VCaP (cell line): ENCODE measurements around the gene KRT84.
"Not testable (repeated sequence)": the region's sequence is repeated elsewhere in the genome, so short reads cannot be mapped to it uniquely, and the experiment has no call there.

Experiments used
- H3K27ac ChIP-seq: fragments of 450-650 bp; 2 replicates; pipeline ENCODE4 v1.5.1; 2017
- TF ChIP-seq, protein P1 (sequence below): fragments of 450-650 bp; conservative IDR thresholded peaks from 2 replicates; pipeline ENCODE4 v1.5.1; 2017; ENCODE audit warnings: mild to moderate bottlenecking, moderate library complexity

Gene KRT84

DNA sequence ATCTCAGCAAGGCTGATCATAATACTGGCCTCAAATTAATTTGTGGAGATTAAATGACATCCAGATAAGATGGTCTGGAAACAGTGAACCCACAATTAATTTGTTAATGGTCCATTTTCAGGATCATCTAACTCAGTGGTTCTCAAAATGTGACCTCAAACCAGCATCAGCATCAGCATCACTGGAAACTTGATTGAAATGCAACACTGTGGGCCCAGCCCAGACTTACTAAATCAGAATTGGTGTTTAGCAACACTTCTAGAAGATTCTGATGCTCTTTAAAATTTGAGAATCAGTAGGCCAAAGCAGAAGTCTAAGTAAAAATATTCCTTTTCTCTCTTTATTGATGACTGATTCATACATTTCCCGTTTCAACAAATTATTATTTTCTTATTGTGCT is 31.3 kb upstream of the KRT84 start:
- TF ChIP-seq, protein P1, sequence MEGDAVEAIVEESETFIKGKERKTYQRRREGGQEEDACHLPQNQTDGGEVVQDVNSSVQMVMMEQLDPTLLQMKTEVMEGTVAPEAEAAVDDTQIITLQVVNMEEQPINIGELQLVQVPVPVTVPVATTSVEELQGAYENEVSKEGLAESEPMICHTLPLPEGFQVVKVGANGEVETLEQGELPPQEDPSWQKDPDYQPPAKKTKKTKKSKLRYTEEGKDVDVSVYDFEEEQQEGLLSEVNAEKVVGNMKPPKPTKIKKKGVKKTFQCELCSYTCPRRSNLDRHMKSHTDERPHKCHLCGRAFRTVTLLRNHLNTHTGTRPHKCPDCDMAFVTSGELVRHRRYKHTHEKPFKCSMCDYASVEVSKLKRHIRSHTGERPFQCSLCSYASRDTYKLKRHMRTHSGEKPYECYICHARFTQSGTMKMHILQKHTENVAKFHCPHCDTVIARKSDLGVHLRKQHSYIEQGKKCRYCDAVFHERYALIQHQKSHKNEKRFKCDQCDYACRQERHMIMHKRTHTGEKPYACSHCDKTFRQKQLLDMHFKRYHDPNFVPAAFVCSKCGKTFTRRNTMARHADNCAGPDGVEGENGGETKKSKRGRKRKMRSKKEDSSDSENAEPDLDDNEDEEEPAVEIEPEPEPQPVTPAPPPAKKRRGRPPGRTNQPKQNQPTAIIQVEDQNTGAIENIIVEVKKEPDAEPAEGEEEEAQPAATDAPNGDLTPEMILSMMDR: no peak
- H3K27ac ChIP-seq: no peak overlapping the region

DNA sequence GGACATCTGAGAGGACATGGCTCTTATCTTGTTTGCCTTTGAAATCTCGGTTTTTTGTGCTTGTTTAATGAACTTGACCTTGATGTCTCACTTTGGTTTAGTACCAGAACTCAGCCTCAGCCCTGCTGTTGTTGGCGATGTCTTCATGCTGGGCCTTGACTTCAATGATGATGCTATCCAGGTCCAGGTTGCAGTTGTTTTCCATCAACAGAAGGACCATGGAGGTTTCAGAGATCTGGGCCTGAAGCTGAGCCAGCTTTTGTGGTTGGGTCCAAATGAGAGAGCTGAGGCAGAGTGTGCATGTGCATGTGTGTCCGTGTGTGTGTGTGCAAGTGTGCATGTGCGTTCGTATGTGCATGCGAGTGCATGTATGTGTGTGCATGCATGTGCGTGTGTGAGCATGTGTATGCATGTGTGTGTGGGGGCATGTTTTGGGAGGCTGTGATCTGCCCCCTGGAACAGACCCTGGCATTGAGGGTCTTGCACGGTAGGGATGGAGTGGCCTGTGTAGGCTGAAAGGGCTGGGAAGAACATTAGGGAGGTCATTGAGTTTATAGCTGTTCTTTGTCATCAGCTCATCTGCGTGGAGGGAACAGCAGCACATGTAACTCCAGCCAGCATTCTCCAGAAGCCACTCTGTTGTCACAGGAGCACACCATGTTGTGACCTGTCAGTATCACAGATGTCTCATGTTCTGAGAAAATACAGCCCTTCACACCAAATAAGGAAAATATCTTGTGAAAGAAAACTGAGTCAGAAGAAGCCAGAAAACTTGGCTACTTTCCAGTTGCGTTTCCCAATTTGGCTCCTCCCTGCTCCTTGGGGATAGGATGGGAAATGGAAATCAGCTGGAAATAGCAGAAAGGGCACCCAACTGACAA is 30.7 kb upstream of the KRT84 start:
- TF ChIP-seq, protein P1: no peak
- H3K27ac ChIP-seq: no peak overlapping the region

DNA sequence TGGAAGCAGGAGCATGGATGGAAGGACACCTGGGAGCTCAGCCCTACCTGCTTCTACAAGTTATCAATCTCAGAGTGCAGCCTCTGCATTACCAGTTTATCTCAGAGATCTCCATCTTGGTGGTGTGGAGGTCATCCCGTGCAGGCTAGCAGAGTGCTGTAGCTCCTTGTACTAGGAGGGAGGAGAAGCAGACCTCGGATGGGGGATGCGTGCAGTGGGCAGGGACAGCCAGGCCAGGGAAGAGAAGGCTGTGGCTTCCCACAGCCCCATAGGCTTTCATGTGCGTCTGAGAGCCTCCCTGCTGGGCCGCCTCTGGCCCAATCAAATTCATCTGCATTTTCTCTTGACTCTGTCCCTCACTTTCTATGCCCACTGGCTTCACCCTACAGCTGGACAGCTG is 29.5 kb upstream of the KRT84 start:
- TF ChIP-seq, protein P1: no peak
- no peak overlapping the region for H3K27ac ChIP-seq

DNA sequence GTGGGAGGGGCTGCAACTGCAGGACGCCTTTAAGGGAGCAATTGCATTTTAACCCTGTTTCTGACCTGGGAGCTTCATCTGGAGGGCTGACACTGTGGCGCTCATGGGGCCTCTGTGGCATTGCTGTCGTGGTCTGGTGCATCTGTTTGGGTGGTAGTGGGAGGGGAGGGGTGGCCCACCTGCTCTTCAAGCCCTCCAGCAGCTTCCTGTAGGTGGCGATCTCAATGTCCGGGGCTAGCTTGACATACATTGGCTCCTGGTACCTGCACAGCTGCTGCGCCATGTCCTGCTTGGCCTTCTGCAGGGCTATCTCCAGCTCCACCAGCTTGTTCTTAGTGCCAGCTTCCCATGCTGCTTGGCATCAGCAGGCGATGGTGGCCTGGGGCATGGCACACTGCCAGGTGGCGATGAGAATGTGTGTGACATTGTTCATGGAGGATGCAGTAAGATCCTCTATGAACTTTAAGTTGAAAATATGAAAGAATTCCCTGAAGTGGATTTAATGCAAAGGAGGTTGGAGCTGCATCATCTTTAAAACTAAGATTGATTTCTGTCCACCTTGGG is 28.4 kb upstream of the KRT84 start:
- TF ChIP-seq, protein P1: no peak
- H3K27ac ChIP-seq: no peak overlapping the region

DNA sequence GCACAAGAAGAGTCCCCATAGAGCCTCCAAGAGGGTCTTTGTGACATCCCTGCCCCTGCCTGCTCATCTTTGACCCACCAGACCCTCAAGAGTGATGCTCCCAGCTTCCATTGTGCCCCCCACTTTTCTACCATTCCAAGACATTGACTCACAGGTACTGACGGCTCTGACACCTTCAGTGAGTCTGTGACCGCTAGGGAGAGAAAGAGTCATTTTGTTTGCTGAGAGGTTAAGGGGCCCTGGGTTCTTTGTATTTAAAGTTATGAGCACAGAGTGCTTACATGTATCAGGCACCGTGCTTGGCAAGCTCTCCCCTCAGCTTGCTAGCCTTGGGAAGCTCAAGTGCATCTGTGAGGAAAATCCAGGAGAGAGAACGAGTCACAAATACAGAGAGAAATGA is 27.8 kb upstream of the KRT84 start:
- no peak overlapping the region for H3K27ac ChIP-seq
- TF ChIP-seq, protein P1: no peak

DNA sequence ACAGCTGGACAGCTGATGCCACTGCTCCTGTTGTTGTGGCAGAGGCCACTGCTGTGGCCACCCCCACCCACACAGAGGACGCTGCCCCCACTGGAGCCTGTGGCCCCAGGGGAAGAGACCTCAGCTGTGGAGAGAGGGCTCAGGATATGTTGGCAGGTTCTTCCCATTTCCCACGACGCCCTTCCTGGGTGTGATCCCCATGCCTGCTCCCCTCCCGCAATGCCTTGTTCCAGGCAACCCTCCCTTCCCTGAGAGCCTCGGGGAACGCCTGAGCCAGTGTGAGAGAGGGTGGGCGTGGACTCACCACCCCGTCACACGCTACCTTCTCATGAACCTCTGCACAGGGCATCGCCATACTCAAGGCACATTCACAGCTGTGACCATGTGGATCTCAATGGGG is 26.4 kb upstream of the KRT84 start:
- TF ChIP-seq, protein P1: no peak
- no peak overlapping the region for H3K27ac ChIP-seq

DNA sequence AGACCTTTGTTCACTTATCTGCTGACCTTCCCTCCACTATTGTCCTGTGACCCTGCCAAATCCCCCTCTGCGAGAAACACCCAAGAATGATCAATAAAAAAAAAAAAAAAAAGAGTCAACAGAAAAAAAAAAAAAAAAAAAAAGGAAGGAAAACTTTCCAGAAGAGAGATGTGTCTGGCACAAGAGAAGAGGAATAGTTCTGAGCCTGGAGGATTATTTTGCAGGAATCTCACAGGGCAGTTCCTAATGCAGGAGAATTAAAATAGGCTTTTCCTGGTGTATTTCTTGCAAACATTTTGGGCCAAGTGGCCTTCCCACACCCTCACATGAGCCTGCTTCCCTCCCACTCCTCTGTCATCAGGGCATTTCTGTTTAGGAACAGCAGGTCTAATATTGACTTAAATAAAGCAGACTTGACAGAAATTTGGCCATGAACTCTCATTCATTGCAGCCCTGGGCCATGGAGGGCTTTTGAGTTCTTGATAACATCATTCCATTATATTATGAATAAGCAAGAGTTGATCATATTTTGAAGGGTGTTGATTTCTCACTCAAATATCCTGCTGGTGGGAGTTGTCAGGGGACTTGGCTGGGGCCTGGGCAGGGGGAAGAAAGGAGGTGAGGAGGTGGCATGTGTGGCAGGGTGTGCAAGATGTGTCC is 25.3 kb upstream of the KRT84 start:
- H3K27ac ChIP-seq: not testable (repeated sequence)
